ENCODE measurements around the gene PIH1D1. TPM values are rescaled to one million over a fixed set of nuclear protein-coding genes. Genes with fewer than 3 reads are reported as not detected.
"Not testable (repeated sequence)": the region's sequence is repeated elsewhere in the genome, so short reads cannot be mapped to it uniquely, and the experiment has no call there.

PIH1D1 gene
- total RNA-seq, 1 donor from 2014 or later: 56.4 TPM

DNA sequence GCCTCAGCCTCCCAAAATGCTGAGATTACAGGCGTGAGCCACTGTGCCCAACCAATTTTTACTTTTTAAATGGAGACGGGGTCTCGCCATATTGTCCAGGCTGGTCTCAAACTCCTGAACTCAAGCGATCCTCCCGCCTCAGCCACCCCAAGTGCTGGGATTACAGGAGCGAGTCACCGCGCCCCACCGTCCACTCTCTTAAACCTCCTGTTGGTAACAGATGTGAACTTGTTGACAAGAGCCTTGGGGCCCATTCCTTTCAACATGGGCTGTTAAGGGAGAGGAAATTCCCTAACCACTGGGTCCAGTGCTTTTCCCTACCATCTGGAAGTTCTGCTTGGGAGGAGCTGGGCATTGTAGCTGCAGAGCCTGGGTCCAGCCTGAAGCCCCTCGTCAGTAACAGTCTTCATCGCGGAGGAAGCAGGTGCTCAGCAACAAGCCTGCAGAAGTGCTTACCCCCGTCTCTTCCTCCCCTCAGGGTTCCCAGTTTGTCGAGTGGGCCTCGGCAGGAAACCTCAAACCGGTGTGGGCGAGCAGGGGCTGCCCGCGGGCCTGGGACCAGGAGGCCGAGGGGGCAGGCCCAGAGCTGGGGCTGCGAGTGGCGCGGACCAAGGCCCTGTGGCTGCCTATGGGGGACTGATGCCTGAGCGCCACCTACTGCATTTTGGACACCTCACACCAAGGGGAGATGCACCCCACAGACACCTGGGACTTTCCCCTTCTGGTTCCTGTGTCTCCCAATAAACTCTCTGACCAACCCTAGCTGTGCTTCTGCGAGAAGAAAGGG is 18.4 kb upstream of the PIH1D1 start:
- H3K4me1 ChIP-seq (ENCODE audit: control insufficient read depth in 3 of 3, insufficient read depth in 3 of 3, low read length in 3 of 3): peaks cover 21 to 29% (median 25%) of the 10 kb centered on the region in 3 donors
- H3K27me3 ChIP-seq (ENCODE audit: control insufficient read depth in 3 of 3, insufficient read depth in 3 of 3, low read length in 3 of 3): no peaks in the 10 kb centered on the region
- no peak overlapping the region for H3K9ac ChIP-seq (ENCODE audit: low read depth in 1 of 3, low read length in 3 of 3)
- H3K27ac ChIP-seq (ENCODE audit: low read depth, low read length): no peak overlapping the region
- H3K4me3 ChIP-seq (ENCODE audit: low read length in 3 of 3): no peak overlapping the region
- no peaks in the 10 kb centered on the region for H3K9me3 ChIP-seq (ENCODE audit: control insufficient read depth in 3 of 3, low read length in 3 of 3)
- H3K36me3 ChIP-seq (ENCODE audit: control insufficient read depth in 3 of 3, insufficient read depth in 3 of 3, low read length in 3 of 3): peaks cover 3 to 5% (median 4%) of the 10 kb centered on the region in 3 donors

DNA sequence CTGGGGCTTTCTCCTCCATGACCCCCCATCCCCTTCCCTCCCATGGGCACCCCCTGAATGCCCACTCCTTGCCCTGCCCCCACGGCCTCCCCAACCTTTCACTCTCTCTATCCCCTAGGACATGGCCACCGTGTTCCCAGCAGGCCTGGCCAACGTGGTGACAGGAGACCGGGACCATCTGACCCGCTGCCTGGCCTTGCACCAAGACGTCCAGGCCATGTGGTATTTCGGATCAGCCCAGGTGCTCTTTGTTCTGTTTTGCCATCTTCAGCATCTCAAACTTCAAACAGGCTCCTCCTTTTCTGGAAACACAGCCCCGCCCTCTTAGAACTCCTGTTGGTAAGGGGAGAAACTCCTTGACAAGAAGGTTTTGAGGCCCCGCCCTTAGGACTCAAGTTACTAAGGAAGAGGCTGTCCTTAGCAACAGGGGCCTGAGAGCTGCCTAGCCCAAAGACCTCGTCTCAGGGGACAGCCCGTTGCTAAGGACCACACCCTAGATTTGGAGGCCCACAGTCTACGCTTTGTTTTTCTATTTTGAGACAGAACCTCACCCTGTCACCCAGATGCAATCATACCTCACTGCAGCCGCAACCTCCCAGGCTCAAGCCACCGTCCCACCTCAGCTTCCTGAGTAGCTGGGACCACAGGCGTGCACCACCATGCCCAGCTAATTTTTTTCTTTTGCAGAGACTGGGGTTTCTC is 17.3 kb upstream of the PIH1D1 start:
- H3K27ac ChIP-seq (ENCODE audit: low read depth, low read length): peak overlapping the region; percentile 60
- peaks cover 3 to 6% (median 4%) of the 10 kb centered on the region in 3 donors for H3K36me3 ChIP-seq (ENCODE audit: control insufficient read depth in 3 of 3, insufficient read depth in 3 of 3, low read length in 3 of 3)
- no peak overlapping the region for H3K9ac ChIP-seq (ENCODE audit: low read depth in 1 of 3, low read length in 3 of 3)
- no peak overlapping the region for H3K4me3 ChIP-seq (ENCODE audit: low read length in 3 of 3)
- H3K4me1 ChIP-seq (ENCODE audit: control insufficient read depth in 3 of 3, insufficient read depth in 3 of 3, low read length in 3 of 3): peaks cover 12 to 23% (median 18%) of the 10 kb centered on the region in 3 donors
- H3K27me3 ChIP-seq (ENCODE audit: control insufficient read depth in 3 of 3, insufficient read depth in 3 of 3, low read length in 3 of 3): no peaks in the 10 kb centered on the region
- no peaks in the 10 kb centered on the region for H3K9me3 ChIP-seq (ENCODE audit: control insufficient read depth in 3 of 3, low read length in 3 of 3)

DNA sequence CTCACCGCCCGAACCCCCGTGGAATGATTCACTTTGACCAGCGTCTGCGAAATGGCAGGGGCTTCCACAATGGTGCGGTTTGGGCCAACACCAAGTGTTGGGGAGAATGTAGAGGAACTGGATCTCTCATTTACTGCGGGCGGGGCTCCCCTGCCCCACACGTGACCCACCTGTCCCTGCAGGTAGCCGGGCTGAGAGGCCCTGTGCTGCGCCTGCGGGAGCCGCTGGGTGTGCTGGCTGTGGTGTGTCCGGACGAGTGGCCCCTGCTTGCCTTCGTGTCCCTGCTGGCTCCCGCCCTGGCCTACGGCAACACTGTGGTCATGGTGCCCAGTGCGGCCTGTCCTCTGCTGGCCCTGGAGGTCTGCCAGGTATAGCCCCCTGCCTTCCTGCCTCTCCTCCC is 16.6 kb upstream of the PIH1D1 start:
- no peaks in the 10 kb centered on the region for H3K9me3 ChIP-seq (ENCODE audit: control insufficient read depth in 3 of 3, low read length in 3 of 3)
- H3K36me3 ChIP-seq (ENCODE audit: control insufficient read depth in 3 of 3, insufficient read depth in 3 of 3, low read length in 3 of 3): peaks cover 3 to 6% (median 4%) of the 10 kb centered on the region in 3 donors
- H3K9ac ChIP-seq (ENCODE audit: low read depth in 1 of 3, low read length in 3 of 3): no peak overlapping the region
- no peaks in the 10 kb centered on the region for H3K27me3 ChIP-seq (ENCODE audit: control insufficient read depth in 3 of 3, insufficient read depth in 3 of 3, low read length in 3 of 3)
- H3K4me1 ChIP-seq (ENCODE audit: control insufficient read depth in 3 of 3, insufficient read depth in 3 of 3, low read length in 3 of 3): peaks cover 7 to 17% (median 12%) of the 10 kb centered on the region in 3 donors
- H3K27ac ChIP-seq (ENCODE audit: low read depth, low read length): peak overlapping the region; percentile 60
- no peak overlapping the region for H3K4me3 ChIP-seq (ENCODE audit: low read length in 3 of 3)

DNA sequence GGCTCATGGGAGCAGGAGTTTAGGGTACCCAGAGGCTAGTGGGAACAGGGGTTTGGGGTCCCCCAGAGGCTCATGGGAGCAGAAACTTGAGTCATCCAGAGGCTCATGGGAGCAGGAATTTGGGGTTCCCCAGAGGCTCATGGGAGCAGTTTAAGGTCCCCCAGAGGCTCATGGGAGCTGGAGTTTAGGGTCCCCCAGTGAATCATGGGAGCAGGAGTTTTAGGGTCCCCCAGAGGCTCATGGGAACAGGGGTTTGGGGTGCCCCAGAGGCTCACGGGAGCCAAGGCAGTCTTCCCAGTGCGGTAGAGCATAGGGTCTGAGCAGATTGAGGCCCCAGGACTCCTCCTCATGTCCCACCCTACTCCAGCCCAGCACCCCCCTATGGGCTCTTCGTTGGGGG is 13.8 kb upstream of the PIH1D1 start:
- Histone ChIP-seq H3K27ac (ENCODE audit: low read depth, low read length) (no peak overlapping the region), H3K36me3 (ENCODE audit: control insufficient read depth in 3 of 3, insufficient read depth in 3 of 3, low read length in 3 of 3) (peaks cover 3 to 6% (median 6%) of the 10 kb centered on the region in 3 donors), H3K27me3 (ENCODE audit: control insufficient read depth in 3 of 3, insufficient read depth in 3 of 3, low read length in 3 of 3) (no peaks in the 10 kb centered on the region), H3K4me1 (ENCODE audit: control insufficient read depth in 3 of 3, insufficient read depth in 3 of 3, low read length in 3 of 3) (peaks cover 7 to 12% (median 9%) of the 10 kb centered on the region in 3 donors), H3K4me3 (ENCODE audit: low read length in 3 of 3) (no peak overlapping the region), H3K9ac (ENCODE audit: low read depth in 1 of 3, low read length in 3 of 3) (no peak overlapping the region), H3K9me3 (ENCODE audit: control insufficient read depth in 3 of 3, low read length in 3 of 3) (no peaks in the 10 kb centered on the region)

DNA sequence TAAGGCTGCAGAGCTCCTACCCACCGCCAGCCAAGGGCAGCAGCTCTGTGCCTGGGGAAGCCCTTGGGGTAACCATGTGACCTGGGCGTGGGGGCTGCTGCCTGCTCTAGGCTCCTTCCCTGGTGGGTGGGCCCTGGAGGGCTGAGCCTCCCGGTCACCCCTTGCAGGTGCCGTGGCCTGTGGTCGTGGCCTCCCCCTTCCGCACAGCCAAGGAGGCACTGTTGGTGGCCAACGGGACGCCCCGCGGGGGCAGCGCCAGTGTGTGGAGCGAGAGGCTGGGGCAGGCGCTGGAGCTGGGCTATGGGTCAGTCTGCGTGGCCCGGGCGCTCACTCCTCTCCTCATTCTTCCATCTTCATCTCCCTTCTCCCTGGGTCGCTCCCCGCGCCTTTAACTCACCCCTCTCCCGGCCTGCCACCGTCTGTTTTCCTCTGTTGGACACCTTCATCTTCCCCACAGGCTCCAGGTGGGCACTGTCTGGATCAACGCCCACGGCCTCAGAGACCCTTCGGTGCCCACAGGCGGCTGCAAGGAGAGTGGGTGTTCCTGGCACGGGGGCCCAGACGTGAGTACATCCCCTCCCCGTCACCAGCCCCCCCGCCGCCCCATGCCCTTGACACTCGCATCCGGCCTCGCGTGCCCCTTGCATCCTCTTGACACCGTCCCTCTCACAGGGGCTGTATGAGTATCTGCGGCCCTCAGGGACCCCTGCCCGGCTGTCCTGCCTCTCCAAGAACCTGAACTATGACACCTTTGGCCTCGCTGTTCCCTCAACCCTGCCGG is 12.5 kb upstream of the PIH1D1 start:
- peaks cover 3 to 6% (median 6%) of the 10 kb centered on the region in 3 donors for H3K36me3 ChIP-seq (ENCODE audit: control insufficient read depth in 3 of 3, insufficient read depth in 3 of 3, low read length in 3 of 3)
- H3K9me3 ChIP-seq (ENCODE audit: control insufficient read depth in 3 of 3, low read length in 3 of 3): no peaks in the 10 kb centered on the region
- no peak overlapping the region for H3K9ac ChIP-seq (ENCODE audit: low read depth in 1 of 3, low read length in 3 of 3)
- no peaks in the 10 kb centered on the region for H3K27me3 ChIP-seq (ENCODE audit: control insufficient read depth in 3 of 3, insufficient read depth in 3 of 3, low read length in 3 of 3)
- no peak overlapping the region for H3K4me3 ChIP-seq (ENCODE audit: low read length in 3 of 3)
- no peak overlapping the region for H3K27ac ChIP-seq (ENCODE audit: low read depth, low read length)
- H3K4me1 ChIP-seq (ENCODE audit: control insufficient read depth in 3 of 3, insufficient read depth in 3 of 3, low read length in 3 of 3): peaks cover 7 to 8% (median 8%) of the 10 kb centered on the region in 3 donors

DNA sequence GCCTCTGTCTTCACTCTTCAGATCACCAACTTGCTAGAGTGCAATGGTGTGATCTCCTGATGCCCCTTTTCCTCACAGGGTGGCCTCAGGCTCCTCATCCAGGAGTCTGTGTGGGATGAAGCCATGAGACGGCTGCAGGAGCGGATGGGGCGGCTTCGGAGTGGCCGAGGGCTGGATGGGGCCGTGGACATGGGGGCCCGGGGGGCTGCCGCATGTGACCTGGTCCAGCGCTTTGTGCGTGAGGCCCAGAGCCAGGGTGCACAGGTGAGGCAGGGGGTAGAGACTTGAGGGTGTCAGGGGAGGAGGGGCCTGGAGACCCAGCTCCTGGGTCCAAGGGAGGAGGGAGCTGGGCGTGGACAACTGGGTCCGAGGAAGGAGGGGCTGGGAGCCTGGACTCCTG is 10.9 kb upstream of the PIH1D1 start:
- H3K27ac ChIP-seq (ENCODE audit: low read depth, low read length): no peak overlapping the region
- peaks cover 0 to 6% (median 6%) of the 10 kb centered on the region in 3 donors for H3K36me3 ChIP-seq (ENCODE audit: control insufficient read depth in 3 of 3, insufficient read depth in 3 of 3, low read length in 3 of 3)
- no peak overlapping the region for H3K4me3 ChIP-seq (ENCODE audit: low read length in 3 of 3)
- no peaks in the 10 kb centered on the region for H3K9me3 ChIP-seq (ENCODE audit: control insufficient read depth in 3 of 3, low read length in 3 of 3)
- no peak overlapping the region for H3K9ac ChIP-seq (ENCODE audit: low read depth in 1 of 3, low read length in 3 of 3)
- H3K4me1 ChIP-seq (ENCODE audit: control insufficient read depth in 3 of 3, insufficient read depth in 3 of 3, low read length in 3 of 3): peaks cover 0 to 4% (median 4%) of the 10 kb centered on the region in 3 donors
- no peaks in the 10 kb centered on the region for H3K27me3 ChIP-seq (ENCODE audit: control insufficient read depth in 3 of 3, insufficient read depth in 3 of 3, low read length in 3 of 3)

DNA sequence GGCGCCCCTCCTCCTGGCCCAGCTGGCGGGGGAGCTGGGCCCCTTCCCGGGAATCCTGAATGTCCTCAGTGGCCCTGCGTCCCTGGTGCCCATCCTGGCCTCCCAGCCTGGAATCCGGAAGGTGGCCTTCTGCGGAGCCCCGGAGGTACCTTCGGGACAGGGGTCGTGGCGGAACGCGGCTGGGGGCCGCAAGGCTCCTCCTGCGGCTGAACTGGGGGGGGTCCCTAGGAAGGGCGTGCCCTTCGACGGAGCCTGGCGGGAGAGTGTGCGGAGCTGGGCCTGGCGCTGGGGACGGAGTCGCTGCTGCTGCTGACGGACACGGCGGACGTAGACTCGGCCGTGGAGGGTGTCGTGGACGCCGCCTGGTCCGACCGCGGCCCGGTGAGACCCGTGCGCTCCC is 10.0 kb upstream of the PIH1D1 start:
- peaks cover 0 to 6% (median 6%) of the 10 kb centered on the region in 3 donors for H3K36me3 ChIP-seq (ENCODE audit: control insufficient read depth in 3 of 3, insufficient read depth in 3 of 3, low read length in 3 of 3)
- H3K4me3 ChIP-seq (ENCODE audit: low read length in 3 of 3): no peak overlapping the region
- peaks cover 0 to 4% (median 4%) of the 10 kb centered on the region in 3 donors for H3K4me1 ChIP-seq (ENCODE audit: control insufficient read depth in 3 of 3, insufficient read depth in 3 of 3, low read length in 3 of 3)
- H3K9me3 ChIP-seq (ENCODE audit: control insufficient read depth in 3 of 3, low read length in 3 of 3): no peaks in the 10 kb centered on the region
- H3K27me3 ChIP-seq (ENCODE audit: control insufficient read depth in 3 of 3, insufficient read depth in 3 of 3, low read length in 3 of 3): no peaks in the 10 kb centered on the region
- H3K27ac ChIP-seq (ENCODE audit: low read depth, low read length): no peak overlapping the region
- H3K9ac ChIP-seq (ENCODE audit: low read depth in 1 of 3, low read length in 3 of 3): no peak overlapping the region

DNA sequence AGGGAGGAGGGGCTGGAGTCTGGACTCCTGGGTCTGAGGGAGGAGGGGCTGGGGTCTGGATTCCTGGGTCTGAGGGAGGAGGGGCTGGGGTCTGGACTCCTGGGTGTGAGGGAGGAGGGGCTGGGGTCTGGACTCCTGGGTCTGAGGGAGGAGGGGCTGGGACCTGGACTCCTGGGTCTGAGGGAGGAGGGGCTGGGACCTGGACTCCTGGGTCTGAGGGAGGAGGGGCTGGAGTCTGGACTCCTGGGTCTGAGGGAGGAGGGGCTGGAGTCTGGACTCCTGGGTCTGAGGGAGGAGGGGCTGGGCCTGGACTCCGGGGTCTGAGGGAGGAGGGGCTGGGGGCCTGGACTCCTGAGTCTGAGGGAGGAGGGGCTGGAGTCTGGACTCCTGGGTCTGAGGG is 9.5 kb upstream of the PIH1D1 start:
- not testable (repeated sequence) for H3K27me3 ChIP-seq (ENCODE audit: control insufficient read depth in 3 of 3, insufficient read depth in 3 of 3, low read length in 3 of 3); H3K36me3 ChIP-seq (ENCODE audit: control insufficient read depth in 3 of 3, insufficient read depth in 3 of 3, low read length in 3 of 3); H3K4me1 ChIP-seq (ENCODE audit: control insufficient read depth in 3 of 3, insufficient read depth in 3 of 3, low read length in 3 of 3); H3K4me3 ChIP-seq (ENCODE audit: low read length in 3 of 3); H3K9ac ChIP-seq (ENCODE audit: low read depth in 1 of 3, low read length in 3 of 3); H3K27ac ChIP-seq (ENCODE audit: low read depth, low read length); H3K9me3 ChIP-seq (ENCODE audit: control insufficient read depth in 3 of 3, low read length in 3 of 3)

DNA sequence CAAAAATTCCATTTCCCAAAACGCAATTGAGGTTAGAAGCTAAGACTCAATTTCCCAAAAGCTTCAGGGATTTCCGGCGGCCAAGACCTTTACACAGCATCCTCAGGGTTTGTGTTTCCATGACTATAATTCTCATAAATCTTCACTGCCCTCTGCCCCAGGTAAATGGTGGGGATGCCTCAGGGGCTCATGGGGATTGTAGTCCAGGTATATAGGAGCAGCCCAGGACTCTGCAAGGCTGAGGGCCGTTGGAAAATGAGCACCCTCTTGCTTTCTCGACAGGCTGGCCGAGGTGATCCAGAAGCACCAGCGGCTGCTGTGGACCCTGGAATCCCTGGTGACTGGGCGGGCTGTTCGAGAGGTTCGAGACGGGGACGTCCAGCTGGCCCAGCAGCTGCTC is 7.8 kb upstream of the PIH1D1 start:
- Histone ChIP-seq H3K27me3 (ENCODE audit: control insufficient read depth in 3 of 3, insufficient read depth in 3 of 3, low read length in 3 of 3) (no peaks in the 10 kb centered on the region), H3K9ac (ENCODE audit: low read depth in 1 of 3, low read length in 3 of 3) (no peak overlapping the region), H3K4me3 (ENCODE audit: low read length in 3 of 3) (no peak overlapping the region), H3K4me1 (ENCODE audit: control insufficient read depth in 3 of 3, insufficient read depth in 3 of 3, low read length in 3 of 3) (peaks cover 4 to 13% (median 5%) of the 10 kb centered on the region in 3 donors), H3K36me3 (ENCODE audit: control insufficient read depth in 3 of 3, insufficient read depth in 3 of 3, low read length in 3 of 3) (peaks cover 0 to 2% (median 0%) of the 10 kb centered on the region in 3 donors), H3K27ac (ENCODE audit: low read depth, low read length) (no peak overlapping the region), H3K9me3 (ENCODE audit: control insufficient read depth in 3 of 3, low read length in 3 of 3) (no peaks in the 10 kb centered on the region)
